Posterior vena cava (tissue), 2 donors: ENCODE data around the gene PPA2. TPM values are rescaled to one million over a fixed set of nuclear protein-coding genes. Genes with fewer than 3 reads are reported as not detected.
"Not testable (repeated sequence)": the region's sequence is repeated elsewhere in the genome, so short reads cannot be mapped to it uniquely, and the experiment has no call there.

Experiments
- DNase-seq: peaks from one replicate; pipeline ENCODE4 v3.0.0-alpha.2; 2020; ENCODE audit warnings: low spot score
- intact Hi-C, 2 donors: fragments of 100-400 bp; cut with DNase I; formaldehyde crosslinking; loops; one replicate each; pipeline versions ENCODE4 v1.14.1 to v1.14.2; 2022 to 2023
- total RNA-seq, 2 donors: library from RNA; stranded (reverse); fragmentation: NEBNext Ultra II Directional; extraction: Animal tissue kit (Norgen Biotek cat#: 25700); gene quantifications; one replicate each; pipeline ENCODE4 v1.2.1, GENCODE V29; 2021
- donor health status: DM: yes; HTN: yes; CAD: no.
- donor health status: DM: yes; HTN: yes; CAD: no.

Gene PPA2
- total RNA-seq, 2 donors from 2014 or later, result 67.2 to 91.3 TPM

- intact Hi-C loops, result no loop called here
Observed at GRCh38 chr4:105415281-105415744, 58.5 kb downstream of the PPA2 start.

GRCh38 chr4:105414316-105414715, 59.5 kb downstream of the PPA2 start:
- no peak for DNase-seq
- intact Hi-C loops, result no loop called here

More at GRCh38 chr4:105415281-105415744, 58.5 kb downstream of the PPA2 start:
- DNase-seq, result no peak

- DNase-seq, intact Hi-C loops: not testable (repeated sequence)
Observed at GRCh38 chr4:105409135-105409534, 64.7 kb downstream of the PPA2 start.

GRCh38 chr4:105400901-105401677, 72.8 kb downstream of the PPA2 start:
- intact Hi-C loops, result no loop called here
- DNase-seq, result no peak

DNA sequence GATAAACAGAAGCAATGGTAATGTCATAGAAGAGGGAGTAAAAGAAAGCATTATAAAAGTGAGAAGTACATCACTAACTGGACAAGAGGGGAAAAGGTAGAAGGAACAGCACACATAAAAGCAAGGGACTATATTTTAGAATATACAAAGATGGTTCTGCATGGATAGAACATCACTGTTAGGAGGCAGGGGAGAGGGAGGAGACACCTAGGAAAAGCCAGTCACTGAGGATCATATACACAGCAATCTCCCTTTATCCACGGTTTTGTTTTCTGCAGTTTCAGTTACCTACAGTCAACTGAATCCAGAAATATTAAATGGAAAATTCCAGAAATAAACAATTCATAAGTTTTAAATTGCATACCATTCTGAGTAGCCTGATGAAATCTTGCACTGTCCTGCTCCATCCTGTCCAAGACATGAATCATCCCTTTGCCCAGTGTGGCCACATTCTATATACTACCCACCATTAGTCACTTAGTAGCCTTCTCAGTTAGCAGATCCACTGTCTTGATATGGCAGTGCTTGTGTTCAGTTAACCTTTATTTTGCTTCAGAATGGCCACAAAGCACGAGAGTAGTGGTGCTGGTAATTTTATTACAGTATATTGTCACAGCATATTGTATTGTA, 74.2 kb downstream of the PPA2 start:
- intact Hi-C loops, result no loop called here
- DNase-seq, result no peak

DNA sequence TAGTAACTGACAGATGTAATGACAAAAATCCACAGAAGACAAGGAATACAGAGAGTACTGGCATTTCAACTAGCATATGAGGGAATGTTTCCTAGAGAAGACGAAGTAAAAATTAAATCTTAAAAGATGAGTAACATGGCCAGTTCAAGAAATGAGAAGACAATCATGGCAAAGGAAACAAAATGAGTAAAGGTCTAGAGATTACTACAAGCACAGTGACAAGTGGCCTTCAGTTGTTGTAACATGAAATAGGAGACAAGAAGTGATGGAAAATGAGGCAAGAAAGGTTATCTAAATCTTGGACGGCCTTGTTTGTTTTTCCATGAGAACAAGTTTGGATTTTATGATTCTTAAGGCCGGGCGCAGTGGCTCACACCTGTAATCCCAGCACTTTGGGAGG, 81.0 kb downstream of the PPA2 start:
- no peak for DNase-seq

DNA sequence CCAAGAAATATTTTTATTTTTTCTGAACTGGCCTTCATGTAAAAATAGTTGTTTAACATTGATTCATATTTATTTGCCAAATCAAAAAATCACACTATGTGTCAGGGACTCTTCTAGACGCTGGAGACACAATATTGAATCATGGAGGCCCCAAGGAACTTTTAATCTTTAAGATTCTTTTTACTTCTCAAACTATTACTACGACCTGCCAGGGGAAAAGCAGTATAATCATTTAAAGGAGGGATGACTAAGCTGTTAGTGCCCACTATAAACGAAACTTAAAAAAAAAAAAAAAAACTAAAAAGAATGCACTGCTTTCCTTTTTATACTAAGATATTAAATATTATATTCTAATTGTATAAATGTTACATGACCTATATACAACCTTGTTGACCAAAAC, 84.7 kb downstream of the PPA2 start:
- intact Hi-C loops, result no loop called here
- no peak for DNase-seq

More for the DNA sequence above, 81.0 kb downstream of the PPA2 start:
- intact Hi-C loops, result no loop called here

- no peak for DNase-seq
- intact Hi-C loops, result no loop called here
Observed at GRCh38 chr4:105387466-105387865, 86.4 kb downstream of the PPA2 start.

DNA sequence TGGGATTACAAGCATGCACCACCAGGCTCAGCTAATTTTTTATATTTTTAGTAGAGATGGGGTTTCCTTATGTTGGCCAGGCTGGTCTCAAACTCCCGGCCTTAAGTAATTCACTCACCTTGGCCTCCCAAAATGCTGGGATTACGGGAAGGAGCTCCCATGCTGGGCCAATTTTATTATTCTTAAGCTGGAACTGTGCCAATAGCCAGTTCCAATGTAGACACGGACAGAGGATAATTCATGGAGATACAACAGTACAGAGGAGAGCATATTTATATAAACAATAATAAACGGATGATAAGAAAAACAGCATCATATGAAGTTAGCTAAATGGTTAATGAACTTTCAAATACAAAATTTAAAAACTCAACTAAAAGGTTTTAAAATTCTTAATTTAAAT, 87.8 kb downstream of the PPA2 start:
- no peak for DNase-seq
- intact Hi-C loops, result no loop called here

DNA sequence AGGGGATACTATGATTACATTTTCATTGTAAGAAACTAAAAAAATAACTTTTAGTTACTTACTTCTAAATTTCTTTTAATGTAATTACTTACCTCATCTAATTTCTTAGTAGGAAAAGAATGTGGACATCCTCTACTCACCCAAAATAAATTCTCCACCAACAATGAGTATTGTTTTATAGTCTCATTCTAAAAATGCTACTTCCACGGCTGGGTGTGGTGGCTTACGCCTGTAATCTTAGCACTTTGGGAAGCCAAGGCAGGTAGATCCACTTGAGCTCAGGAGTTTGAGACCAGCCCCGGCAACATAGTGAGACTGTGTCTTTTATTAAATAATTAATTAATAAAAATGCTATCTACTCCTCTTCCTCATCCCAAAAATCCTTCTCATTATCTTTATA, 99.8 kb downstream of the PPA2 start:
- DNase-seq, result no peak
- intact Hi-C loops, result no loop called here

- intact Hi-C loops, result no loop called here
- DNase-seq, result no peak
Observed at GRCh38 chr4:105373324-105373723, 100.5 kb downstream of the PPA2 start.

DNA sequence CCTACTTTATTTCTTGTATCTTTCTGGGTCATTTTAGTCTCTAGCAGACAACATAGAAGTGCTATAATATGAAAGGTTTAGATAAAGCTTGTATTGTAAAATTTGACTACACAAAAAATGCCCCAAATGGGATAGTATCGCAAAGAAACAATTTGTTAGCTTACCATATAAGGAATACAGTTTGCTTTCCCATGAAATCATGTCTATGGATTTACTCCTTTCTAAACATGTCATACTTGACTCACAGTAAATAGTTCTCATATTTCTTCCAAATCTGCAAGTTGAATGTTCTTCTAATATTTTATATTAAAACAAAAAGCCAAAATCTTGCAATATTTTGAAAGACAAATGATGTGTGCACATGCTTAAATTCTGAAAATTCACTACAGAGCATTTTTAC, 103.9 kb downstream of the PPA2 start:
- intact Hi-C loops, result no loop called here
- DNase-seq, result no peak

DNA sequence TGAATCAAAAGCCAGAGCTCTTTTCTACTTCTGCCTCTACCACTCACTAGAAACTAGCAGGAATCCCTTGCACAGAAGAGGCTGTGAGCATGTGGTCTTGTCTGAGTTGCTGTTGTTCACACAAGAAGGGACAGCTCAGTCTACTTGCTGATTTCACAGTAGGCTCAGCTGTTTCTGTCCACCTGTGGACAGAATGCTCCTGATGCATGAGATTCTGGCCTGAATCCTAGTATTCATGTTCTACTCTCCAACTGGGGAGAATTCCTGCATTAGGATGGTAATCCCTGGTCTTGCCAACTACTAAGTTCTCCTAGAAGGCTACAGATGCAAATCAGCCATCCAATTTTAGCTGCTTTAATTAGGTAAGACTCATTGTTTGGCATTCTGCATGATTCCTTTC, 112.8 kb downstream of the PPA2 start:
- DNase-seq, result no peak
- intact Hi-C loops, result no loop called here

DNA sequence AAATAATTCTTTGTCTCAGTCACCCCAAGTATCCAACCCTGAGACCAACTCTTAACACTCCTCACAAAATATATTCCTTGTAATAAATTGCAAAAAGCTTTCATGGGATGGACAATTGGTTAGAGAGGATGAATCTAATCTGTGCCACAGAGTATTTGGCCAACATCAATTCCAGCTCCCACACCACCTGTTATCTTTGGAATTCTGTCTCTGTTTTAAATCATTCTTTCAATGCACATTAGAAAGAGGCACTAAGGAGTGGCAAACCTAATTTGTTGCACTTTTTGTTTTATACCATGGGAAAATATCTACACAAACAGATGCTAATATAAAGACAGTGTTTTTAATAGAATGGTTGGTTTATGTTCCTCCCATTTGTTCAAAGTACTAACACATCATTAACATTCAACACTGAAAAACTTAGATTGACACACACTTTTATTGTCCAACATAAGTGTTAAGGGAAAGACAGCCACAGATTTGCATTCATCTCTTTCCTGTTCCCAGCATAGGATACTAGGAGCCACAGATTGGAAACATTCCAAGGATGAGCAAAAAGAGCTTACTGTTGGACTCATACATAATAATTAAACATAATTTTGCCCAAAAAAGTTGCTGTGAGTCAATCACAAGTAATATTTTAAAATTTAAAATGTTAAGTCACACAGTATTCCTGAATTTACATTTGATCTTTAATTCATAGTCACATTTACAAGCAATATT, 116.4 kb downstream of the PPA2 start:
- no peak for DNase-seq
- intact Hi-C loops, result no loop called here

- intact Hi-C loops, result no loop called here
- DNase-seq, result no peak
Observed at GRCh38 chr4:105356194-105356593, 117.7 kb downstream of the PPA2 start.

- intact Hi-C loops, result no loop called here
- DNase-seq, result no peak
Observed at GRCh38 chr4:105352826-105353225, 121.0 kb downstream of the PPA2 start.

- intact Hi-C loops, result no loop called here
- DNase-seq, result no peak
Observed at GRCh38 chr4:105351861-105352260, 122.0 kb downstream of the PPA2 start.

DNA sequence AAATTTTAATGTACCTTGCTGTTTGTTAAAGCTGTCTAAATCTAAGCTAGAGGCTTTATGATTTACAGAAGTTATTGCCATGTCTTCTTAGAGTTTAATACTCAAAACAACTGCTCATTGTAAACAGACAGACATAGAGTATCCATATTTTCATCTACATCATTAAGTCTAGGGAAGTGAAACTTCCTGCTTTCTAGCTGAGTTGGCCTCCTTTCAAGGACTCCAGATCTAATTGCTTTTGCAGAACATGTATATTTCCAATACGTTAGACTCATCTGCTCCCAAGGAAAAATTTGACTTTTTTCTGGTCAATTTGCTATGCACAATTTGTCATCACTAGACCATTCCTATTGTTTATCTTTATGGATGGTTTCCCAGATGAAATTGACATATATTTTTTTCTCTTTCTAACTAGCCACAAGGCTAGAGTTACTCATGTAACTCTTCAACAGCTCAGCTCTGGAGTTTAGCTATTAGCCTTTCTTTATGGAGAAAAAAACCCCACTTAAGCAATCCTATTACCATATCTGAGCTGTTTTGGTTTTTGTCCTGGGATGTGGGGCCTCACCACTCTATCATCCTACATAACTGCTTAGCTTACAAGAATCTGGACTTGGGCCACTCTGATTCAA, 122.9 kb downstream of the PPA2 start:
- no peak for DNase-seq
- intact Hi-C loops, result no loop called here

GRCh38 chr4:105348719-105349118, 125.1 kb downstream of the PPA2 start:
- DNase-seq, result no peak
- intact Hi-C loops, result no loop called here

DNA sequence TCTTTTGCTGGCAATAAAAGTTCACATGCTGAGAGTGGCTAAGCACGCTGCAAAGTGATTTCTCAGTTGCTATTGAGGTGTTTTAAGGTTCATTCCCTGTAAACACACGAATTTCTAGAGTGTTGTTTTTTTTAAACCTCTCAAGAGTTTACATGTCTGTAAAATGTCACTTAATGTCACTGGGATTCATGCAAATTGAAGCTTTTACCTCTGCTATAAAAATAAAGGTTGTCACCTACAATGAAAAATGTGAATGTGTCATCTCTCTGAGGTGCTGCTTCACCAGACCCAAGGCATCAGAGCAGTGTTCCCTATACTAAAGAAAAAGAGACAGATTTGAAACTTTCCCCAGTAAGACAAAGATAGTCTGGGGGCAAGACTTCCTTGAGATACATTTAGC, 127.0 kb downstream of the PPA2 start:
- no peak for DNase-seq
- intact Hi-C loops, result no loop called here
